HG03280 (cell line): ENCODE results near the gene DNER.
"Not testable (repeated sequence)": the region's sequence is repeated elsewhere in the genome, so short reads cannot be mapped to it uniquely, and the experiment has no call there.

Experiments
- ATAC-seq: cut with Tn5 transposase; IDR thresholded peaks from one replicate; pipeline ENCODE4 v1.9.1; 2021; ENCODE audit warnings: mild to moderate bottlenecking, moderate library complexity; ENCODE audit not compliant: unreplicated experiment

Gene DNER

DNA sequence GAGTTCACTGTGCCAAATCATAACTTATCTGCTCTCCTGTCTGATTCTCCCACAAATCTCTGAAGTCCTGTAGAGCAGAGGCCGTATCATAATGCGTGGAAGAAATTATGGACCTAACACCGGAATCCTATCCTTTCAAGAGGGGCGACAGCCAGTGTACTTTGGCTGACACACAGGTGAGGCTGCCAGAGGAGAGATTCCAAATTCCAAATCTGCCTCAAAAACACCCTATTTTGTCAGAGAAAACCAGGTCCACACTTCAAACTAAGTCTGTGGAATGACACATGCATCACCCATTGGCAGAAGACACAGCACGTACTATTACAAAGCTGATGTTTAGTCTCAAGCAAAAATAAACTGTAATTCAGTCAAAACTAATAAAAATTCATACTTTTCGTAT is 304.1 kb downstream of the DNER start:
- ATAC-seq = no peak

DNA sequence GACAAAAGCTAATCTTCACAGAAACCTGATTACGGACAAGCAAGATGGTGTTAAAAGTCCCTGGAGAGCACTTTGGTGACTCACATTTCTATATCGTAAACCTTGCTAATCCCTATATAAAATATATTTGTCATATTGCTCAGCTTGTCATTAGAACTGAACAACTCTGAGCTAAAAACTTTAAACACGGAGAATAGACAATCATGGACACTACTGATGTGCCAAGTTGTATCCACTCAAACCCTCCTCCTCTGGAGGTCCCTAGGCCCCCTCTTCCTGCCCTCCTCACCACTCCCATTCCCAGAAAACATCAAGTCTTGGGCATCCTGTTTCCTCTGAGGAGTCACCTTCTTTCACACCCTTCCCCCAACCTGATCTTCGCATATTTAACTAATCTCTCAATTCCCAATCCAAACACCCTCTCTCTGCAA is 304.6 kb downstream of the DNER start:
- ATAC-seq = no peak

DNA sequence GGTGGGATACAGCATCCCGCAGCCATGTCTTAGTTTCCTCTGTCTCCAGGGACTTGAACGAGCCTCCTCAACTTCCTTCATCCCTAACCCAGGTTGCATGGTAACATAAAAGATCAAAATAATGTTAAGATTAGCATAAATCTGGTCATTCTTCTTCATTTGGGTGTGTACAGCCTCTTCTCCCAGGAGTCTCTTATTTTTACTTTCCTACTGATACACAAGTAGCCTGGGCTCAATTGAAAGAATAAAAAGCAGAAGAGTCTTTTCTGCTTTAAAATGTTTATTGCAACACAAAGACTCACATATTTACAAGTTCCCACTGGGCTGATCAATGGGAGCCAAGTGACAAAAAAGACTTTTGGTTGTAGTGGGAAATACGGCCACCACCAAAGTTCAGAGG is 305.4 kb downstream of the DNER start:
- no peak for ATAC-seq

DNA sequence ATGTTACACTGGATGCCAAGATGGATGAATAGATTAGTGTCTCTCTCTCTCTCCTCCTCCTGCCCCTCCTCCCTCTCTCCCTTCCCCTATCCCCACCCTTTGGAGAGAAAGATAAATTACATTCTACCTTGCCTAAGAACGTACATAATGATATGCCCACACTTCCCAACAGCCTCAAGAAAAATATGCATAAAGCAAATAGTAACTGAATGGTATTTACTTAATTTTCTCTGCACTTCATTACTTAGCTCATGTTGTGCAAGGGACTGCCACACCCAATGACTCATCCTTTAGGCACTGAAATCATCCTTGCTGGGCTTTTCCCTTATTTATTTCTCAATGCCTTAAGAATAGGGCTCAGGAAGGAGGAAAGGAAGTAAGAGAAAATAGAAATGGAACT is 306.0 kb downstream of the DNER start:
- no peak for ATAC-seq

- no peak for ATAC-seq
These were observed 307.2 kb downstream of the DNER start for GRCh38 chr2:229407170-229407569.

DNA sequence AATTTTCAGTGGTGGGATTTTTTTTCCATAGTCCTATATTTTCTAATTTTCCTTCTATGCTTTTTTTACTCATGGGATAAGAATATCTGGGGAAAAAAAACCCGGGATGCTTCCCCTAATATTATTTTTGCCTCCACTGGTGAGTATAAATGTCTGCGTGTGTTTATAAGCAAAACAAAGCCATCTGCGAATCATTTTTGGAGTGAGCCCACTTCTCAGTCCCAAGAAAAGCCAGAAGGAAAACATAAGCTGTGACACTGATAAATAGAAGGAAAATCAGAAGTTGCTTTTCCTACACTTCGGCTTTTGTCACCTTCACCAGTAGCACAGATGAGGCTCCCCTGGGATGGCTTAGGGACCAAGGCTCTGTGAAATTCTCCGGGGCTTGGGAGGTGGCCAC is 308.6 kb downstream of the DNER start:
- ATAC-seq = no peak

DNA sequence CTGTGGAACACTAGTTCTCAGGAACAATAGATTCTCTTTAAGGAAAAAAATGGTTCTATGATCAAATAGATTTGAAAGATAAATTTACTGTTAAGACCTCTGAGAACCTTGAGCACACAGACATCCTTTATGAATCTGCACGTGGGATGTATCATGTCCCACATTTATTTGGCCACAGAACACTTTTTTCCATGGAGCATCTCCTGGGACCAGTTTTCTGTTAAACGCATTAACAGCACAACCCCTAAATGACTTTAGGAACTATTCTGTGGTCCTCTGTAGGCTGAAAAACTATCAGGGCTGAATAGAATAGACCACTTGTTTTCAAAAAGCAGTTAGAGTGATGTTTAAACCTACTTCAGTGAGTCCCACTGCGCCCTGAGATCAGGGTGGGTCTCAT is 311.1 kb downstream of the DNER start:
- ATAC-seq = no peak

DNA sequence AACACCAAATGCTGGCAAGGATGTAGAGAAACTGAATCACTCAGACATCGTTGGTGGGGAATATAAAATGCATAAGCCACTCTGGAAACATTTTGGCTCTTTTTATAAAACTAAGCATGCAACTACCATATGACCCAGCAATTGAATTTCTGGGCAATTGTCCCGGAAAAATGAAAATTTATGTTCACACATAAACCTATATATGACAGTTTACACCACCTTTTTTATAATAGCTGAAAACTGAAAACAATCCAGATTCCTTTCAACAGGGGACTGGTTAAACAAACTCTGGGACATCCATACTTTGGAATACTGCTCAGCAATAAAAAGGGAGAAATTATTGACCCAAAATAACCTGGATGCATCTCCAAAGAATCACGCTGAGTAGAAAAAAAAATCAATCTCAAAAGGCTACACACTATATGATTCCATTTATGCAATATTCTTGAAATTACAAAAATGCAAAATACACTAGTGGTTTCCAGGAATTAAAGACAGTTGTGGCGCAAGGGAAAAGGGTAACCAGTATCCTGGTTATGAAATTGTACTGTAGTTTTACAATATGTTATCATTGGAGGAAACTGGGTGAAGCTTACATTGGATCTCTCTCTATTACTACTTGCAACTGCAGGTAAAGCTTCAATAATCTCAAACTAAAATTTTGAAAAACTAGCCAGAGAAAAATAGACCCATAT is 313.0 kb downstream of the DNER start:
- no peak for ATAC-seq

DNA sequence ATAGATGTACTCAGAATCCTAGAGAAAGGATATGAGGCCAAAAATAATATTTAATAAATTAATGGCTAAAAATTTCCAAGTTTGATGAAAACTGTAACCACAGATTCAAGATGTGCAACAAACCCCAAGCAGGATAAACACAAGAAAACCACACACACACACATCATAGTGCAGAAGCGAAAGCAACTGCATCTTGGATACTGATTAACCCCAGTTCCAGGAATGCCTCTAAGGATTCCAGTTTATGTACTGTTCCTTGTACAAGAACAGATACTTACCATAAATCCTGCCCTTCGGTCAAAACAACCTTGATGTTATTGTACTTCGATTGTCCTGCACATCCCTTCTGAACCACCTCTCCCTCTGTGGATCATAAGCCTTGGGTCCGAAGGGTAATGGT is 320.4 kb downstream of the DNER start:
- no peak for ATAC-seq

GRCh38 chr2:229392196-229392595 is 322.2 kb downstream of the DNER start:
- ATAC-seq = no peak

DNA sequence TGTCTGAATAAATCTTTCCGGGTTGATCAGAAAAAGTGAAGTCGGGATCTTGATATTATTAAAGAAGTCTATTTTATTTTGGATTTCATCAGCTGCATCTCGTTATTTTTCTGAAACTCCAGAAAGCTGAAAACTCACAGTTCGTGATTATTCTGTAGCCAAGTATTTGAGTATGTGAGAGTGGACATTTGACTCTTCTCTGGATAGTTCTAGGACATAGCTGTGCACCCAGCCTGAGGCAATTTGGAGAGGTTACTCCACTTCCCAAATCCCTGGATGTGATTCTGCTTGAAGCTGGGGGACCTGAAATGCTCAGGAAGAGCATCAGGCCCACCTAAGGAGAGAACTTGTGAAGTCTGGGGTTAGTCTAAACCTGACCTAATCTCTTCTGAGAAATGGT is 325.6 kb downstream of the DNER start:
- no peak for ATAC-seq

GRCh38 chr2:229387866-229388265 is 326.5 kb downstream of the DNER start:
- ATAC-seq = no peak

DNA sequence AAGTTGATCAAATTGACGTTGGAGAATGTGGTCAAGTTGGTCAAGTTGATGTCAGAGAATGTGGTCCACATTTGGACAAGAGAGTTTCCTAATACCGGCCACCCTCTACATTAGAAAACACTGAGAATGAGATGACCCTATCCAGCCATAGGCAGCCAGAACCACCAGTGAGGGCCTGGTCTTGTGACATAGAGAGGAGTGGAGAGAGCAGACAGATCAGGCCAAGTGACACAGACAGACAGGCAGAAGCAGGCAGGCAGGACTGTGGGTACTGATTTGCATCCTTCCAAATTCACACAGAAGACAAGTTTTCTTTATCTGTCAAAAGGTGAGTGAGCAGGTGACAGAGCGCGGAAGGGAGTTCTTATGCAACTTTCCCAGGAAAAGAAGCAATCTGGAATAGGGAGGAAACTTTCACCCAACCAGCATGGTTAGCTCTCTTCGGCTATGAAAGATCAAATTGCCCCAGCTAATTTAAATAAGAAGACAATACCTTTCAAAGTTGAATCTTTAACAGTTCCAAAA is 334.2 kb downstream of the DNER start:
- ATAC-seq = no peak

GRCh38 chr2:229378386-229378785 is 336.0 kb downstream of the DNER start:
- no peak for ATAC-seq

DNA sequence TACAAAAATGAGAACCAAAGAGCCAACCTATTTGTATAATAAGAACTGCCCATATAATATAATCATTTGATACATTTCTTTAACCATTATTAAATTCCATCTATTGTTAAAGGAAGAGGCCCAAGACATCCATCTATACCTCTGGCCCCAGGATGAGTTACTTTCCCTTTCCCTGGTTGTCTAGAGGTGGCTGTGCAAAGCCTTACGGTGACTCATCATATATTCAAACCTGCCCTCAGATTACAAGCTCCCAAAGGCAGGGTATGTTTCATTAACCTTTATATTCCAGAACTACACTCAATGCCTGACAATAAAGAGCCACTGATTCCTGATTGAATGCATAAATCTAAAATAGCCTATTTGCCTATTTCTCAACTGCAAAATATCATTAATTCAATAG is 337.5 kb downstream of the DNER start:
- ATAC-seq = no peak

- no peak for ATAC-seq
These were observed 339.1 kb downstream of the DNER start for GRCh38 chr2:229375251-229375650.

GRCh38 chr2:229373311-229373710 is 341.0 kb downstream of the DNER start:
- ATAC-seq = not testable (repeated sequence)

GRCh38 chr2:229372207-229372606 is 342.1 kb downstream of the DNER start:
- no peak for ATAC-seq

GRCh38 chr2:229371086-229371485 is 343.3 kb downstream of the DNER start:
- ATAC-seq = no peak

- ATAC-seq = no peak
These were observed 343.8 kb downstream of the DNER start for GRCh38 chr2:229370509-229370908.

GRCh38 chr2:229363185-229363814 is 351.1 kb downstream of the DNER start:
- ATAC-seq = no peak

- ATAC-seq = no peak
These were observed 363.5 kb downstream of the DNER start for GRCh38 chr2:229350883-229351282.
